ENCODE measurements around the gene BIRC2. TPM values are rescaled to one million over a fixed set of nuclear protein-coding genes. Genes with fewer than 3 reads are reported as not detected.
A peak's percentile ranks its signal among the peaks of the same experiment; 100 is the strongest.
"Not testable (repeated sequence)": the region's sequence is repeated elsewhere in the genome, so short reads cannot be mapped to it uniquely, and the experiment has no call there.

Gene BIRC2
- total and polyA plus RNA-seq, 12 donors, result 25.8 to 112 (median 48.1) TPM

GRCh38 chr11:102367364-102367763 is 20.4 kb downstream of the BIRC2 start:
- TF ChIP-seq POLR2A (IDR thresholded peaks at IDR 0.05) (no peak), CTCF (IDR thresholded peaks at IDR 0.05) (peak; percentile 11 to 46 (median 30))
- Histone ChIP-seq H3K27me3 (no peaks in the 10 kb centered on the region), H3K9me3 (replicated peaks in 1 of 3) (no peaks in the 10 kb centered on the region), H3K27ac (no peak overlapping the region), H3K4me1 (replicated peaks in 1 of 2) (peaks cover 6 to 10% of the 10 kb centered on the region in 2 donors), H3K36me3 (replicated peaks in 1 of 2) (peaks cover 0 to 40% of the 10 kb centered on the region in 2 donors), H3K4me3 (no peak overlapping the region)
- no peak for DNase-seq
- intact Hi-C loops (cut with DNase I), result no loop called here
- 35 to 46% (median 39%) methylated on average over 6 of the region's 6 CpGs for WGBS, 4 donors

DNA sequence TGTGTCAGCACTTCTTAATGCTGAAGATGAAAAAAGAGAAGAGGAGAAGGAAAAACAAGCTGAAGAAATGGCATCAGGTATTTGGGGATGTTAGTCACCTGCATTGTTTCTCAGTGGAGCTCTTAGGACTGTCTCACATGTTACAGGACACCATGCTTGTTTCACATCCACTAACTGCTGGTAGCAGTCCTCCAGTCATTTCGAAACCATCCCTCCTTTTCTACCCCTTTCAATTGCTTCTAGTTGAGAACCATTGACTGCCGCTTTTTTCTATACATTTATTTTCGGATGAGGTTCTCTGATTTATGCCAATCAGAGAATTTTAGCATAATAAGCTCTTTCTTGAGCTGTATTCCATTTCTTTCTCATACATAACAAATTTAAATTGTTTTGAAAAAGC is 21.5 kb downstream of the BIRC2 start:
- no peak for TF ChIP-seq POLR2A (IDR thresholded peaks at IDR 0.05)
- H3K27me3 ChIP-seq, result no peaks in the 10 kb centered on the region
- H3K4me1 ChIP-seq (replicated peaks in 1 of 2), result peaks cover 6 to 10% of the 10 kb centered on the region in 2 donors
- WGBS, 4 donors, result 91 to 96% (median 92%) methylated on average over 3 of the region's 3 CpGs
- peaks cover 0 to 40% of the 10 kb centered on the region in 2 donors for H3K36me3 ChIP-seq (replicated peaks in 1 of 2)
- H3K9me3 ChIP-seq (replicated peaks in 1 of 3), result no peaks in the 10 kb centered on the region
- DNase-seq, result no peak
- intact Hi-C loops (cut with DNase I), result no loop called here
- H3K27ac ChIP-seq, result no peak overlapping the region
- no peak overlapping the region for H3K4me3 ChIP-seq

- H3K9me3 ChIP-seq (replicated peaks in 1 of 3); H3K27me3 ChIP-seq; H3K4me3 ChIP-seq; intact Hi-C loops (cut with DNase I); H3K27ac ChIP-seq; H3K4me1 ChIP-seq (replicated peaks in 1 of 2); DNase-seq: not testable (repeated sequence)
- H3K36me3 ChIP-seq (replicated peaks in 1 of 2), result peaks cover 0 to 31% of the 10 kb centered on the region in 2 donors
- 88 to 92% (median 90%) methylated on average over 24 to 31 of the region's 31 CpGs for WGBS, 4 donors
Observed at GRCh38 chr11:102374633-102375424, 27.8 kb downstream of the BIRC2 start.

DNA sequence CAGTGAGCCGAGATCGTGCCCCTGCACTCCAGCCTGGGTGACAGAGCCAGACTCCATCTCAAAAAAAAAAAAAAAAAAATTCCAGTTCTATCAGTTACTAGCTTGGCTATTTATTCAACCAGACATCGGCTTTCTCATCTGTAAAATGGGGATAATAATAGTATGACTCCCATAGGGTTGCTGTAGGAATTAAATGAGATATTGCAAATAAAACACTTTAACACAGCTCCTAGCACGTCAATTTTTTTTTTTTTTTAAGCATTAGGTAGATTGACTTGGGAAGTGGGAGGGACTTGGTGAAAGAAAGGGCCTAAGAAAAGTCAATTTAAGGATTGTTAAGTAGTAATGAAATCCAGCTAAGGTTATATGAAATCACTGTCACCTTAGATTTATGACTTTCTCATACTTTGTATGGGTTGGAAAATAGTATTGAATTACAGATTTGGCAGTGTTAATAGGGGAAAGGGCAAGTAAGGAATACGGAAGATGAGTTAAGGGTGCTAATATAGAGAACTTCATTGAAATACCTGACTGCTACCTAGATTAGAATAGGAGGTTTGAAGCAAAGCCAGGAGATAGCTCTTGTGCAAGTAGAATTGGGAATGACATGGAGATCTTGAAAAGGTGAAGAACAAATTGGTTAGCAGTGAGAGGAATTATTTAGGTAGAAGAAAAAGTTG is 28.8 kb downstream of the BIRC2 start:
- Histone ChIP-seq H3K9me3 (replicated peaks in 1 of 3) (no peaks in the 10 kb centered on the region), H3K4me3 (no peak overlapping the region), H3K27ac (no peak overlapping the region), H3K27me3 (no peaks in the 10 kb centered on the region), H3K36me3 (replicated peaks in 1 of 2) (peaks cover 0 to 36% of the 10 kb centered on the region in 2 donors), H3K4me1 (replicated peaks in 1 of 2) (no peaks in the 10 kb centered on the region)
- intact Hi-C loops (cut with DNase I), result no loop called here
- DNase-seq, result no peak
- 87 to 96% (median 91%) methylated on average over 5 of the region's 5 CpGs for WGBS, 4 donors
- no peak for TF ChIP-seq CTCF (IDR thresholded peaks at IDR 0.05)
- no peak for TF ChIP-seq POLR2A (IDR thresholded peaks at IDR 0.05)

DNA sequence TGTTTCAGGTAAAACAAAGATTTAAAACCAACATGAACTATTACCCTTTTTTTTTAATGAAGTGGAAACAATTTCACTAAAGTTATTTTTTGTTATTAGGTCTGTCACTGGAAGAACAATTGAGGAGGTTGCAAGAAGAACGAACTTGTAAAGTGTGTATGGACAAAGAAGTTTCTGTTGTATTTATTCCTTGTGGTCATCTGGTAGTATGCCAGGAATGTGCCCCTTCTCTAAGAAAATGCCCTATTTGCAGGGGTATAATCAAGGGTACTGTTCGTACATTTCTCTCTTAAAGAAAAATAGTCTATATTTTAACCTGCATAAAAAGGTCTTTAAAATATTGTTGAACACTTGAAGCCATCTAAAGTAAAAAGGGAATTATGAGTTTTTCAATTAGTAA is 30.9 kb downstream of the BIRC2 start:
- H3K9me3 ChIP-seq (replicated peaks in 1 of 3), result no peaks in the 10 kb centered on the region
- H3K4me3 ChIP-seq, result no peak overlapping the region
- no peak for DNase-seq
- peaks cover 0 to 46% of the 10 kb centered on the region in 2 donors for H3K36me3 ChIP-seq (replicated peaks in 1 of 2)
- H3K27me3 ChIP-seq, result no peaks in the 10 kb centered on the region
- intact Hi-C loops (cut with DNase I), result no loop called here
- TF ChIP-seq POLR2A (IDR thresholded peaks at IDR 0.05) (no peak), CTCF (IDR thresholded peaks at IDR 0.05) (no peak)
- 89 to 93% (median 90%) methylated on average over 2 of the region's 2 CpGs for WGBS, 4 donors
- H3K4me1 ChIP-seq (replicated peaks in 1 of 2), result no peaks in the 10 kb centered on the region
- H3K27ac ChIP-seq, result no peak overlapping the region
